GM04503 (cell line): ENCODE results near the gene AP1G1.
A peak's percentile ranks its signal among the peaks of the same experiment; 100 is the strongest.
"Not testable (repeated sequence)": the region's sequence is repeated elsewhere in the genome, so short reads cannot be mapped to it uniquely, and the experiment has no call there.

ENCODE experiments used
- DNase-seq: peaks from one replicate; pipeline ENCODE4 v3.0.0-alpha.2; 2012; ENCODE audit warnings: low read depth

Gene AP1G1

GRCh38 chr16:71807905-71808592 is 585 bp downstream of the AP1G1 start:
- DNase-seq: no peak

- no peak for DNase-seq
Observed at GRCh38 chr16:71803305-71803690, 5.3 kb downstream of the AP1G1 start.

- no peak for DNase-seq
Observed at GRCh38 chr16:71796501-71797097, 12.0 kb downstream of the AP1G1 start.

- no peak for DNase-seq
Observed at GRCh38 chr16:71794943-71795342, 13.7 kb downstream of the AP1G1 start.

GRCh38 chr16:71794018-71794417 is 14.6 kb downstream of the AP1G1 start:
- DNase-seq: no peak

GRCh38 chr16:71792176-71792575 is 16.5 kb downstream of the AP1G1 start:
- DNase-seq: no peak

- not testable (repeated sequence) for DNase-seq
Observed at GRCh38 chr16:71790329-71790728, 18.3 kb downstream of the AP1G1 start.

GRCh38 chr16:71789136-71789535 is 19.5 kb downstream of the AP1G1 start:
- DNase-seq: no peak

- no peak for DNase-seq
Observed at GRCh38 chr16:71788578-71788977, 20.1 kb downstream of the AP1G1 start.

- DNase-seq: not testable (repeated sequence)
Observed at GRCh38 chr16:71785143-71785542, 23.5 kb downstream of the AP1G1 start.

- DNase-seq: no peak
Observed at GRCh38 chr16:71784093-71784492, 24.5 kb downstream of the AP1G1 start.

GRCh38 chr16:71781741-71782140 is 26.9 kb downstream of the AP1G1 start:
- no peak for DNase-seq

- DNase-seq: no peak
Observed at GRCh38 chr16:71780521-71781089, 28.0 kb downstream of the AP1G1 start.

GRCh38 chr16:71778780-71779179 is 29.9 kb downstream of the AP1G1 start:
- no peak for DNase-seq

GRCh38 chr16:71777329-71777728 is 31.3 kb downstream of the AP1G1 start:
- DNase-seq: no peak

- no peak for DNase-seq
Observed at GRCh38 chr16:71775949-71776348, 32.7 kb downstream of the AP1G1 start.

GRCh38 chr16:71771571-71771970 is 37.1 kb downstream of the AP1G1 start:
- DNase-seq: no peak

GRCh38 chr16:71769222-71769621 is 39.4 kb downstream of the AP1G1 start:
- no peak for DNase-seq

- DNase-seq: no peak
Observed at GRCh38 chr16:71767060-71767900, 41.4 kb downstream of the AP1G1 start.

- DNase-seq: peak; percentile 50
Observed at GRCh38 chr16:71762186-71762585, 46.4 kb downstream of the AP1G1 start.

- no peak for DNase-seq
Observed at GRCh38 chr16:71761097-71761496, 47.5 kb downstream of the AP1G1 start.

GRCh38 chr16:71758293-71758760 is 50.3 kb downstream of the AP1G1 start:
- DNase-seq: no peak

- no peak for DNase-seq
Observed at GRCh38 chr16:71754652-71755051, 54.0 kb downstream of the AP1G1 start.
